Effector memory CD4-positive, alpha-beta T cell (primary cell): Measurements from ENCODE around the gene OVOL1.
"Not testable (repeated sequence)": the region's sequence is repeated elsewhere in the genome, so short reads cannot be mapped to it uniquely, and the experiment has no call there.

ENCODE experiments used
- DNase-seq, 3 donors: peaks; one replicate each; pipeline ENCODE4 v3.0.0-alpha.2; 2020
- H3K27ac ChIP-seq: 2 replicates; pipeline ENCODE4 v1.7.0; 2013; ENCODE audit warnings: mild to moderate bottlenecking, low read length, moderate library complexity; ENCODE audit not compliant: insufficient read depth, poor library complexity, severe bottlenecking
- H3K27me3 ChIP-seq: replicated peaks from 2 replicates; pipeline ENCODE4 v1.7.0; 2013; ENCODE audit warnings: mild to moderate bottlenecking, low read length; ENCODE audit not compliant: insufficient read depth, control insufficient read depth, poor library complexity, severe bottlenecking
- H3K36me3 ChIP-seq: 2 replicates; pipeline ENCODE4 v1.7.0; 2013; ENCODE audit warnings: mild to moderate bottlenecking, low read length, moderate library complexity; ENCODE audit not compliant: control insufficient read depth, insufficient read depth
- H3K4me1 ChIP-seq: 2 replicates; pipeline ENCODE4 v1.7.0; 2013; ENCODE audit warnings: low read length, mild to moderate bottlenecking; ENCODE audit not compliant: control insufficient read depth, insufficient read depth, poor library complexity, severe bottlenecking
- H3K4me3 ChIP-seq: 2 replicates; pipeline ENCODE4 v1.7.0; 2013; ENCODE audit warnings: low read length, low read depth, mild to moderate bottlenecking; ENCODE audit not compliant: insufficient read depth, poor library complexity, severe bottlenecking
- H3K9me3 ChIP-seq: 2 replicates; pipeline ENCODE4 v1.7.0; 2013; ENCODE audit warnings: mild to moderate bottlenecking, low read length, moderate library complexity; ENCODE audit not compliant: control insufficient read depth

The OVOL1 gene

GRCh38 chr11:65764434-65764833 lies 22.4 kb upstream of the OVOL1 start:
- Histone ChIP-seq H3K4me1 (no peaks in the 10 kb centered on the region), H3K36me3 (no peaks in the 10 kb centered on the region), H3K27ac (no peak overlapping the region), H3K27me3 (peaks cover 4% of the 10 kb centered on the region), H3K9me3 (no peaks in the 10 kb centered on the region), H3K4me3 (no peak overlapping the region)
- no peak for DNase-seq

- H3K27ac ChIP-seq = no peak overlapping the region
- DNase-seq = no peak
- peaks cover 2% of the 10 kb centered on the region for H3K27me3 ChIP-seq
- H3K9me3 ChIP-seq = no peaks in the 10 kb centered on the region
- H3K4me3 ChIP-seq = no peak overlapping the region
- no peaks in the 10 kb centered on the region for H3K36me3 ChIP-seq
- no peaks in the 10 kb centered on the region for H3K4me1 ChIP-seq
Measured at GRCh38 chr11:65766535-65766934, 20.3 kb upstream of the OVOL1 start.

- no peaks in the 10 kb centered on the region for H3K4me1 ChIP-seq
- DNase-seq = no peak
- no peaks in the 10 kb centered on the region for H3K9me3 ChIP-seq
- H3K36me3 ChIP-seq = no peaks in the 10 kb centered on the region
- no peaks in the 10 kb centered on the region for H3K27me3 ChIP-seq
- H3K4me3 ChIP-seq = no peak overlapping the region
- no peak overlapping the region for H3K27ac ChIP-seq
Measured at GRCh38 chr11:65767406-65767805, 19.5 kb upstream of the OVOL1 start.

GRCh38 chr11:65767806-65768205 lies 19.1 kb upstream of the OVOL1 start:
- H3K36me3 ChIP-seq, H3K4me3 ChIP-seq, H3K9me3 ChIP-seq, H3K27me3 ChIP-seq, H3K4me1 ChIP-seq, H3K27ac ChIP-seq, DNase-seq: not testable (repeated sequence)

- Histone ChIP-seq H3K27me3 (no peaks in the 10 kb centered on the region), H3K4me1 (no peaks in the 10 kb centered on the region), H3K27ac (no peak overlapping the region), H3K9me3 (no peaks in the 10 kb centered on the region), H3K36me3 (no peaks in the 10 kb centered on the region), H3K4me3 (no peak overlapping the region)
- no peak for DNase-seq
Measured at GRCh38 chr11:65770951-65771567, 15.8 kb upstream of the OVOL1 start.

- Histone ChIP-seq H3K4me1 (no peaks in the 10 kb centered on the region), H3K9me3 (no peaks in the 10 kb centered on the region), H3K36me3 (no peaks in the 10 kb centered on the region), H3K27me3 (no peaks in the 10 kb centered on the region), H3K4me3 (no peak overlapping the region), H3K27ac (no peak overlapping the region)
- no peak for DNase-seq
Measured at GRCh38 chr11:65771589-65772112, 15.2 kb upstream of the OVOL1 start.

- peaks cover 14% of the 10 kb centered on the region for H3K36me3 ChIP-seq
- DNase-seq = no peak
- no peak overlapping the region for H3K4me3 ChIP-seq
Measured at GRCh38 chr11:65773784-65774411, 13.0 kb upstream of the OVOL1 start.

GRCh38 chr11:65774525-65775306 lies 12.1 kb upstream of the OVOL1 start:
- Histone ChIP-seq H3K4me3 (no peak overlapping the region), H3K27ac (no peak overlapping the region)

More at GRCh38 chr11:65773784-65774411, 13.0 kb upstream of the OVOL1 start:
- H3K27me3 ChIP-seq = no peaks in the 10 kb centered on the region
- no peak overlapping the region for H3K27ac ChIP-seq
- no peaks in the 10 kb centered on the region for H3K4me1 ChIP-seq
- H3K9me3 ChIP-seq = no peaks in the 10 kb centered on the region

GRCh38 chr11:65776196-65776595 lies 10.7 kb upstream of the OVOL1 start:
- Histone ChIP-seq H3K4me1 (peaks cover 15% of the 10 kb centered on the region), H3K4me3 (no peak overlapping the region), H3K9me3 (no peaks in the 10 kb centered on the region), H3K36me3 (peaks cover 17% of the 10 kb centered on the region), H3K27ac (no peak overlapping the region), H3K27me3 (no peaks in the 10 kb centered on the region)
- no peak for DNase-seq

More at GRCh38 chr11:65774525-65775306, 12.1 kb upstream of the OVOL1 start:
- H3K9me3 ChIP-seq = no peaks in the 10 kb centered on the region
- H3K36me3 ChIP-seq = peaks cover 17% of the 10 kb centered on the region
- H3K4me1 ChIP-seq = peaks cover 7% of the 10 kb centered on the region
- no peaks in the 10 kb centered on the region for H3K27me3 ChIP-seq
- no peak for DNase-seq

- no peak overlapping the region for H3K4me3 ChIP-seq
- peaks cover 17% of the 10 kb centered on the region for H3K36me3 ChIP-seq
- peaks cover 19% of the 10 kb centered on the region for H3K4me1 ChIP-seq
- H3K27me3 ChIP-seq = no peaks in the 10 kb centered on the region
- no peaks in the 10 kb centered on the region for H3K9me3 ChIP-seq
- H3K27ac ChIP-seq = no peak overlapping the region
- no peak for DNase-seq
Measured at GRCh38 chr11:65776710-65777141, 10.1 kb upstream of the OVOL1 start.
